Stimulated activated naive CD8-positive, alpha-beta T cell treated with anti-CD3 and anti-CD28 coated beads, Interleukin-15, Interleukin-2, amounts not matched to agents 100 ng/mL and 50 ng/mL, for 24 hours (primary cell): ENCODE measurements around the gene KCNJ6.
"Not testable (repeated sequence)": the region's sequence is repeated elsewhere in the genome, so short reads cannot be mapped to it uniquely, and the experiment has no call there.

Experiments
- H3K27ac Mint-ChIP-seq: one replicate; pipeline ENCODE4 v1.8.0; 2021; ENCODE audit warnings: mild to moderate bottlenecking, mixed read lengths
- H3K27me3 Mint-ChIP-seq: one replicate; pipeline ENCODE4 v1.8.0; 2021; ENCODE audit warnings: mixed read lengths
- H3K36me3 Mint-ChIP-seq: one replicate; pipeline ENCODE4 v1.8.0; 2021; ENCODE audit warnings: low read depth, mixed read lengths
- H3K4me1 Mint-ChIP-seq: one replicate; pipeline ENCODE4 v1.8.0; 2021; ENCODE audit warnings: low read depth, mixed read lengths
- H3K4me3 Mint-ChIP-seq: one replicate; pipeline ENCODE4 v1.8.0; 2021; ENCODE audit warnings: mild to moderate bottlenecking, mixed read lengths
- H3K9me3 Mint-ChIP-seq: one replicate; pipeline ENCODE4 v1.8.0; 2021; ENCODE audit warnings: mixed read lengths

KCNJ6 gene

GRCh38 chr21:37744551-37744950 lies 171.7 kb downstream of the KCNJ6 start:
- Mint-ChIP-seq H3K9me3 (no peaks in the 10 kb centered on the region), H3K36me3 (no peaks in the 10 kb centered on the region), H3K27me3 (peaks cover 16% of the 10 kb centered on the region), H3K4me1 (no peaks in the 10 kb centered on the region), H3K27ac (no peak overlapping the region), H3K4me3 (no peak overlapping the region)

- peaks cover 16% of the 10 kb centered on the region for H3K27me3 Mint-ChIP-seq
- no peaks in the 10 kb centered on the region for H3K9me3 Mint-ChIP-seq
- no peaks in the 10 kb centered on the region for H3K4me1 Mint-ChIP-seq
- H3K27ac Mint-ChIP-seq = no peak overlapping the region
- H3K36me3 Mint-ChIP-seq = no peaks in the 10 kb centered on the region
- H3K4me3 Mint-ChIP-seq = no peak overlapping the region
Observed at GRCh38 chr21:37742532-37742931, 173.7 kb downstream of the KCNJ6 start.

GRCh38 chr21:37742115-37742514 lies 174.1 kb downstream of the KCNJ6 start:
- H3K9me3 Mint-ChIP-seq = no peaks in the 10 kb centered on the region
- no peaks in the 10 kb centered on the region for H3K4me1 Mint-ChIP-seq
- no peak overlapping the region for H3K4me3 Mint-ChIP-seq
- H3K27ac Mint-ChIP-seq = no peak overlapping the region
- no peaks in the 10 kb centered on the region for H3K36me3 Mint-ChIP-seq
- H3K27me3 Mint-ChIP-seq = peaks cover 16% of the 10 kb centered on the region

- no peak overlapping the region for H3K4me3 Mint-ChIP-seq
- H3K36me3 Mint-ChIP-seq = no peaks in the 10 kb centered on the region
- no peaks in the 10 kb centered on the region for H3K4me1 Mint-ChIP-seq
Observed at GRCh38 chr21:37737996-37738395, 178.3 kb downstream of the KCNJ6 start.

GRCh38 chr21:37737507-37737906 lies 178.8 kb downstream of the KCNJ6 start:
- Mint-ChIP-seq H3K27me3 (peaks cover 16% of the 10 kb centered on the region), H3K4me3 (no peak overlapping the region), H3K36me3 (no peaks in the 10 kb centered on the region), H3K9me3 (no peaks in the 10 kb centered on the region), H3K4me1 (no peaks in the 10 kb centered on the region), H3K27ac (no peak overlapping the region)

More at GRCh38 chr21:37737996-37738395, 178.3 kb downstream of the KCNJ6 start:
- no peaks in the 10 kb centered on the region for H3K9me3 Mint-ChIP-seq
- peaks cover 16% of the 10 kb centered on the region for H3K27me3 Mint-ChIP-seq
- H3K27ac Mint-ChIP-seq = no peak overlapping the region

- Mint-ChIP-seq H3K9me3 (no peaks in the 10 kb centered on the region), H3K27me3 (peaks cover 13% of the 10 kb centered on the region), H3K4me1 (no peaks in the 10 kb centered on the region)
Observed at GRCh38 chr21:37734846-37735245, 181.4 kb downstream of the KCNJ6 start.

GRCh38 chr21:37732927-37733326 lies 183.3 kb downstream of the KCNJ6 start:
- Mint-ChIP-seq H3K27me3 (peaks cover 16% of the 10 kb centered on the region), H3K27ac (no peak overlapping the region), H3K9me3 (no peaks in the 10 kb centered on the region), H3K4me1 (no peaks in the 10 kb centered on the region), H3K36me3 (no peaks in the 10 kb centered on the region), H3K4me3 (no peak overlapping the region)

More at GRCh38 chr21:37734846-37735245, 181.4 kb downstream of the KCNJ6 start:
- H3K4me3 Mint-ChIP-seq = no peak overlapping the region
- H3K27ac Mint-ChIP-seq = no peak overlapping the region
- H3K36me3 Mint-ChIP-seq = no peaks in the 10 kb centered on the region

GRCh38 chr21:37724201-37724600 lies 192.1 kb downstream of the KCNJ6 start:
- peaks cover 33% of the 10 kb centered on the region for H3K27me3 Mint-ChIP-seq
- H3K27ac Mint-ChIP-seq = no peak overlapping the region
- no peak overlapping the region for H3K4me3 Mint-ChIP-seq
- H3K4me1 Mint-ChIP-seq = no peaks in the 10 kb centered on the region
- H3K36me3 Mint-ChIP-seq = no peaks in the 10 kb centered on the region
- H3K9me3 Mint-ChIP-seq = no peaks in the 10 kb centered on the region

GRCh38 chr21:37717534-37717933 lies 198.7 kb downstream of the KCNJ6 start:
- Mint-ChIP-seq H3K9me3 (no peaks in the 10 kb centered on the region), H3K4me1 (no peaks in the 10 kb centered on the region), H3K36me3 (no peaks in the 10 kb centered on the region), H3K27ac (no peak overlapping the region), H3K27me3 (peaks cover 22% of the 10 kb centered on the region), H3K4me3 (no peak overlapping the region)

GRCh38 chr21:37712569-37712934 lies 203.7 kb downstream of the KCNJ6 start:
- not testable (repeated sequence) for H3K36me3 Mint-ChIP-seq, H3K4me3 Mint-ChIP-seq, H3K4me1 Mint-ChIP-seq, H3K27ac Mint-ChIP-seq, H3K9me3 Mint-ChIP-seq
- peaks cover 20% of the 10 kb centered on the region for H3K27me3 Mint-ChIP-seq

GRCh38 chr21:37711836-37712568 lies 204.3 kb downstream of the KCNJ6 start:
- Mint-ChIP-seq H3K27me3 (peaks cover 20% of the 10 kb centered on the region), H3K4me1 (no peaks in the 10 kb centered on the region), H3K9me3 (no peaks in the 10 kb centered on the region), H3K36me3 (no peaks in the 10 kb centered on the region), H3K4me3 (no peak overlapping the region), H3K27ac (no peak overlapping the region)

- H3K36me3 Mint-ChIP-seq = no peaks in the 10 kb centered on the region
- H3K9me3 Mint-ChIP-seq = no peaks in the 10 kb centered on the region
- no peak overlapping the region for H3K4me3 Mint-ChIP-seq
- H3K4me1 Mint-ChIP-seq = no peaks in the 10 kb centered on the region
- no peak overlapping the region for H3K27ac Mint-ChIP-seq
- H3K27me3 Mint-ChIP-seq = peaks cover 20% of the 10 kb centered on the region
Observed at GRCh38 chr21:37711286-37711829, 204.9 kb downstream of the KCNJ6 start.

GRCh38 chr21:37710546-37711285 lies 205.5 kb downstream of the KCNJ6 start:
- H3K36me3 Mint-ChIP-seq = no peaks in the 10 kb centered on the region
- H3K27ac Mint-ChIP-seq = no peak overlapping the region
- no peak overlapping the region for H3K4me3 Mint-ChIP-seq
- peaks cover 20% of the 10 kb centered on the region for H3K27me3 Mint-ChIP-seq
- no peaks in the 10 kb centered on the region for H3K9me3 Mint-ChIP-seq
- no peaks in the 10 kb centered on the region for H3K4me1 Mint-ChIP-seq

- Mint-ChIP-seq H3K4me1 (no peaks in the 10 kb centered on the region), H3K27ac (no peak overlapping the region), H3K27me3 (peaks cover 14% of the 10 kb centered on the region), H3K36me3 (no peaks in the 10 kb centered on the region), H3K9me3 (no peaks in the 10 kb centered on the region), H3K4me3 (no peak overlapping the region)
Observed at GRCh38 chr21:37704751-37705150, 211.5 kb downstream of the KCNJ6 start.

- Mint-ChIP-seq H3K27me3 (peaks cover 8% of the 10 kb centered on the region), H3K4me3 (no peak overlapping the region), H3K9me3 (no peaks in the 10 kb centered on the region), H3K27ac (no peak overlapping the region), H3K36me3 (no peaks in the 10 kb centered on the region), H3K4me1 (no peaks in the 10 kb centered on the region)
Observed at GRCh38 chr21:37702241-37702640, 214.0 kb downstream of the KCNJ6 start.
